Activated B cell treated with CpG ODN at 0.5 μM for 24 hours (primary cell): ENCODE measurements around the gene PCDHGA3. TPM values are rescaled to one million over a fixed set of nuclear protein-coding genes. Genes with fewer than 3 reads are reported as not detected.
A peak's percentile ranks its signal among the peaks of the same experiment; 100 is the strongest.
"Not testable (repeated sequence)": the region's sequence is repeated elsewhere in the genome, so short reads cannot be mapped to it uniquely, and the experiment has no call there.

Source experiments
- ATAC-seq: fragments of 200-7000 bp; cut with Tn5 transposase; one replicate; pipeline ENCODE4 v1.10.0; 2021; ENCODE audit warnings: low read depth, mild to moderate bottlenecking, moderate library complexity
- CTCF ChIA-PET: fragments of 350-600 bp; sonication (Branson Sonifier 250); formaldehyde crosslinking; loops from one replicate; lab custom pipeline; 2021; ENCODE audit warnings: antibody characterized with exemption; lab: Charles Lee
- POLR2A ChIA-PET: fragments of 350-600 bp; sonication (Branson Sonifier 250); formaldehyde crosslinking; loops from one replicate; lab custom pipeline; 2021; ENCODE audit warnings: antibody characterized with exemption; lab: Charles Lee
- DNase-seq: peaks from one replicate; pipeline ENCODE4 v3.0.0; 2022
- H3K27ac Mint-ChIP-seq: one replicate; pipeline ENCODE4 v1.8.0; 2020; ENCODE audit warnings: mixed read lengths
- H3K27me3 Mint-ChIP-seq: one replicate; pipeline ENCODE4 v1.8.0; 2021; ENCODE audit warnings: mixed read lengths
- H3K36me3 Mint-ChIP-seq: one replicate; pipeline ENCODE4 v1.8.0; 2021; ENCODE audit warnings: low read depth, mixed read lengths
- H3K4me1 Mint-ChIP-seq: one replicate; pipeline ENCODE4 v1.8.0; 2021; ENCODE audit warnings: mixed read lengths
- H3K4me3 Mint-ChIP-seq: one replicate; pipeline ENCODE4 v1.8.0; 2020; ENCODE audit warnings: mild to moderate bottlenecking, mixed read lengths
- H3K9me3 Mint-ChIP-seq: one replicate; pipeline ENCODE4 v1.8.0; 2020; ENCODE audit warnings: mixed read lengths
- CTCF ChIP-seq: fragments of 200-600 bp; IDR thresholded peaks from one replicate; pipeline ENCODE4 v1.8.0; 2022; ENCODE audit warnings: antibody characterized with exemption, mild to moderate bottlenecking
- intact Hi-C: fragments of 100-400 bp; cut with micrococcal nuclease; formaldehyde crosslinking; loops from one replicate; pipeline ENCODE4 v1.15.1; 2024
- total RNA-seq: library from RNA; stranded (reverse); gene quantifications from 2 replicates; pipeline ENCODE4 v1.2.3, GENCODE V29; 2022

Gene PCDHGA3
- total RNA-seq, 1 donor from 2014 or later, result 0.20 TPM

DNA sequence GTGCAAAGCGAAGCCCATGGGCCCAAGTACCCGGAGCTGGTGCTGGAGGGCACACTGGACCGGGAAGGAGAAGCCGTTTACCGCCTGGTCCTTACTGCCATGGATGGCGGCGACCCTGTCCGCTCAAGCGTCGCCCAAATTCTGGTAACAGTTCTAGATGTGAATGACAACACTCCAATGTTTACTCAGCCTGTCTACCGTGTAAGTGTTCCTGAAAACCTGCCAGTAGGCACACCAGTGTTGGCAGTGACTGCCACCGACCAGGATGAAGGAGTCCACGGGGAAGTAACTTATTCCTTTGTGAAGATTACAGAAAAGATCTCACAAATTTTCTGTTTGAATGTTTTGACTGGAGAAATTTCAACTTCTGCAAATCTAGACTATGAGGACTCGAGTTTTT lies 31.0 kb downstream of the PCDHGA3 start:
- Mint-ChIP-seq H3K4me1 (peaks cover 7% of the 10 kb centered on the region), H3K9me3 (peaks cover 24% of the 10 kb centered on the region), H3K4me3 (no peak overlapping the region), H3K36me3 (no peaks in the 10 kb centered on the region), H3K27ac (no peak overlapping the region), H3K27me3 (peaks cover 31% of the 10 kb centered on the region)
- CTCF ChIA-PET, result interaction anchor here (1.3 kb wide), 1 partner anchor 23 kb away, joined by 3 read pairs; the partner anchor contains the start of gene PCDHGB5
- POLR2A ChIA-PET, result no interaction called here
- TF ChIP-seq CTCF, result no peak
- ATAC-seq (no peak), DNase-seq (no peak)
- intact Hi-C loops, result loop anchor here (5.0 kb wide), 1 partner anchor 38 kb away; the partner anchor contains the start of gene PCDHGA10

- H3K4me3 Mint-ChIP-seq, intact Hi-C loops, DNase-seq, ATAC-seq, H3K27ac Mint-ChIP-seq, CTCF ChIA-PET, H3K36me3 Mint-ChIP-seq, H3K4me1 Mint-ChIP-seq, POLR2A ChIA-PET: not testable (repeated sequence)
- H3K27me3 Mint-ChIP-seq, result peaks cover 28% of the 10 kb centered on the region
- peaks cover 24% of the 10 kb centered on the region for H3K9me3 Mint-ChIP-seq
These were observed 32.0 kb downstream of the PCDHGA3 start for GRCh38 chr5:141375444-141376155.

GRCh38 chr5:141382469-141383294 lies 39.1 kb downstream of the PCDHGA3 start, which contains the start of gene PCDHGA7:
Gene PCDHGA7 (plus strand): TSS chr5:141382742. CDS start chr5:141382900, 158 bp downstream.
- peak within 1 kb of the TSS; percentile 76 for H3K4me3 Mint-ChIP-seq

GRCh38 chr5:141383345-141383744 lies 39.7 kb downstream of the PCDHGA3 start:
- no peak overlapping the region for H3K4me3 Mint-ChIP-seq
- peaks cover 16% of the 10 kb centered on the region for H3K9me3 Mint-ChIP-seq
- H3K36me3 Mint-ChIP-seq, result peaks cover 2% of the 10 kb centered on the region
- CTCF ChIA-PET, result no interaction called here
- intact Hi-C loops, result no loop called here
- no peaks in the 10 kb centered on the region for H3K4me1 Mint-ChIP-seq
- no peak overlapping the region for H3K27ac Mint-ChIP-seq
- no peak for ATAC-seq
- POLR2A ChIA-PET, result no interaction called here
- no peak for TF ChIP-seq CTCF
- H3K27me3 Mint-ChIP-seq, result peaks cover 53% of the 10 kb centered on the region
- no peak for DNase-seq

More at GRCh38 chr5:141382469-141383294, 39.1 kb downstream of the PCDHGA3 start, which contains the start of gene PCDHGA7:
- Mint-ChIP-seq H3K27me3 (peaks cover 51% of the 10 kb centered on the region), H3K27ac (no peak within 1 kb of the TSS), H3K36me3 (peaks cover 2% of the 10 kb centered on the region), H3K4me1 (no peaks in the 10 kb centered on the region), H3K9me3 (peaks cover 15% of the 10 kb centered on the region)
- intact Hi-C loops, result no loop called here
- ATAC-seq, result no peak
- ChIA-PET CTCF (no interaction called here), POLR2A (no interaction called here)
- TF ChIP-seq CTCF, result no peak
- DNase-seq, result no peak

- Mint-ChIP-seq H3K9me3 (peaks cover 17% of the 10 kb centered on the region), H3K36me3 (peaks cover 4% of the 10 kb centered on the region), H3K27ac (no peak overlapping the region), H3K4me1 (no peaks in the 10 kb centered on the region), H3K27me3 (peaks cover 62% of the 10 kb centered on the region), H3K4me3 (no peak overlapping the region)
- ATAC-seq, result no peak
- intact Hi-C loops, result no loop called here
- POLR2A ChIA-PET, result no interaction called here
- CTCF ChIA-PET, result no interaction called here
- TF ChIP-seq CTCF, result no peak
- DNase-seq, result no peak
These were observed 41.0 kb downstream of the PCDHGA3 start for GRCh38 chr5:141384471-141385267.

- H3K4me1 Mint-ChIP-seq, H3K36me3 Mint-ChIP-seq, POLR2A ChIA-PET, DNase-seq, intact Hi-C loops, H3K27ac Mint-ChIP-seq: not testable (repeated sequence)
- Mint-ChIP-seq H3K4me3 (peak within 1 kb of the TSS; percentile 58), H3K9me3 (peaks cover 24% of the 10 kb centered on the region), H3K27me3 (peaks cover 63% of the 10 kb centered on the region)
- ATAC-seq, result peak; percentile 65
- CTCF ChIA-PET, result interaction anchor here (1.1 kb wide), 1 partner anchor 170 kb away, joined by 4 read pairs; no protein-coding TSS in a partner anchor
These were observed 44.1 kb downstream of the PCDHGA3 start, which contains the start of gene PCDHGB4 for GRCh38 chr5:141387557-141388311. Gene PCDHGB4 (plus strand): TSS chr5:141387698. CDS start chr5:141387885, 187 bp downstream.
